ENCODE measurements around the gene USP3. TPM values are rescaled to one million over a fixed set of nuclear protein-coding genes. Genes with fewer than 3 reads are reported as not detected.
A peak's percentile ranks its signal among the peaks of the same experiment; 100 is the strongest.

USP3 gene
- total and polyA plus RNA-seq, 10 of the 15 experiments (the other 5 are each of a cell fraction or from before 2014, with no cell fraction given), result 23.8 to 64.5 (median 50.3) TPM

DNA sequence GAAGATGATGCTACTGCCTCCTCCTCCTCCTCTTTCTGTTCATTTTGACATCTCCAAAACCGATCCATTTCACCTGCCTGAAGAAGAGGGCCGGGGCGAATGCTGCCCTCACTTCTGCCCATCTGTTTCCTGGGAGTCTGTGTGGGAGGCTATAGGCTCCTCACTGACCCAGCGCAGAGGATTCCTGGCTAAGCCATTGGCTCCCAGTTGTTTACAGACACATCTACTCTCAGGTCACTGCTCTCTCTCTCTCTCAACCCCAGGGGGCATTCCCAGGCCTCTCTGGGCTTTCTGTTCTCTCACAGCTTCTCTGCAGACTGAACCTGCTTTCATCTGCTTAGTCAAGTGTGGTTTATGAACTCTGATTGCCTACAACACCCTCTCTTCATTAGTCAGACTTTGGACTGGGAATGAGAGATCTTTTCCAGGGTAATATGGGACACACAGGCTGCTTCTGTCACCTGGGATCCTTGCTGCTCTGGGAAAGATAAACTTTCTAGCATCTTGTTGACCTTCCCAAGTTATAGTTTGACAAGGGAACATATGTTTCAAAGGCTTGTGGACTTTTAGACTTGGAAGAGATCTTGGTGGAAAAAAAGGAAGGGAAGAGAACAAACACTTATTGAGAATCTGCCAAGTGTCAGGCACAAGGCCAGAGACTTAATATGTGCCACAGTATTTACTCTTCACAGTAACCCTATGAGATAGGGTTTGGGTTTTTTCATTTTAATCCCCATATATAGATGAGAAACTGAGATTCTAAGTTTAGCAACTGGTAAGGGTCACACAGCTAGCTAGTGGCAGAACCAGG lies 30.2 kb upstream of the USP3 start (continued):
- TF ChIP-seq NFYB (IDR thresholded peaks at IDR 0.05; ENCODE audit: insufficient read depth, low read depth, low read length) (no peak), MEF2B (IDR thresholded peaks at IDR 0.05; ENCODE audit: partially characterized antibody, poor library complexity, severe bottlenecking) (peak; percentile 100), TCF12 (IDR thresholded peaks at IDR 0.05; ENCODE audit: low read depth, low read length) (peak; percentile 95), RELA (IDR thresholded peaks at IDR 0.05; ENCODE audit: borderline replicate concordance, partially characterized antibody) (no peak), YBX1 (IDR thresholded peaks at IDR 0.05) (peak; percentile 94), PAX5 (IDR thresholded peaks at IDR 0.05; ENCODE audit: borderline replicate concordance, low read depth, low read length) (peak; percentile 85), IKZF1 (conservative IDR thresholded peaks at IDR 0.05) (peak; percentile 92), POLR2AphosphoS2 (IDR thresholded peaks at IDR 0.05; ENCODE audit: low read depth, low read length) (no peak; the same call in 1 of the 2 replicates)
- TF ChIP-seq, protein P1, sequence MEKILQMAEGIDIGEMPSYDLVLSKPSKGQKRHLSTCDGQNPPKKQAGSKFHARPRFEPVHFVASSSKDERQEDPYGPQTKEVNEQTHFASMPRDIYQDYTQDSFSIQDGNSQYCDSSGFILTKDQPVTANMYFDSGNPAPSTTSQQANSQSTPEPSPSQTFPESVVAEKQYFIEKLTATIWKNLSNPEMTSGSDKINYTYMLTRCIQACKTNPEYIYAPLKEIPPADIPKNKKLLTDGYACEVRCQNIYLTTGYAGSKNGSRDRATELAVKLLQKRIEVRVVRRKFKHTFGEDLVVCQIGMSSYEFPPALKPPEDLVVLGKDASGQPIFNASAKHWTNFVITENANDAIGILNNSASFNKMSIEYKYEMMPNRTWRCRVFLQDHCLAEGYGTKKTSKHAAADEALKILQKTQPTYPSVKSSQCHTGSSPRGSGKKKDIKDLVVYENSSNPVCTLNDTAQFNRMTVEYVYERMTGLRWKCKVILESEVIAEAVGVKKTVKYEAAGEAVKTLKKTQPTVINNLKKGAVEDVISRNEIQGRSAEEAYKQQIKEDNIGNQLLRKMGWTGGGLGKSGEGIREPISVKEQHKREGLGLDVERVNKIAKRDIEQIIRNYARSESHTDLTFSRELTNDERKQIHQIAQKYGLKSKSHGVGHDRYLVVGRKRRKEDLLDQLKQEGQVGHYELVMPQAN (conservative IDR thresholded peaks at IDR 0.05), result no peak
- TF ChIP-seq, protein P2, sequence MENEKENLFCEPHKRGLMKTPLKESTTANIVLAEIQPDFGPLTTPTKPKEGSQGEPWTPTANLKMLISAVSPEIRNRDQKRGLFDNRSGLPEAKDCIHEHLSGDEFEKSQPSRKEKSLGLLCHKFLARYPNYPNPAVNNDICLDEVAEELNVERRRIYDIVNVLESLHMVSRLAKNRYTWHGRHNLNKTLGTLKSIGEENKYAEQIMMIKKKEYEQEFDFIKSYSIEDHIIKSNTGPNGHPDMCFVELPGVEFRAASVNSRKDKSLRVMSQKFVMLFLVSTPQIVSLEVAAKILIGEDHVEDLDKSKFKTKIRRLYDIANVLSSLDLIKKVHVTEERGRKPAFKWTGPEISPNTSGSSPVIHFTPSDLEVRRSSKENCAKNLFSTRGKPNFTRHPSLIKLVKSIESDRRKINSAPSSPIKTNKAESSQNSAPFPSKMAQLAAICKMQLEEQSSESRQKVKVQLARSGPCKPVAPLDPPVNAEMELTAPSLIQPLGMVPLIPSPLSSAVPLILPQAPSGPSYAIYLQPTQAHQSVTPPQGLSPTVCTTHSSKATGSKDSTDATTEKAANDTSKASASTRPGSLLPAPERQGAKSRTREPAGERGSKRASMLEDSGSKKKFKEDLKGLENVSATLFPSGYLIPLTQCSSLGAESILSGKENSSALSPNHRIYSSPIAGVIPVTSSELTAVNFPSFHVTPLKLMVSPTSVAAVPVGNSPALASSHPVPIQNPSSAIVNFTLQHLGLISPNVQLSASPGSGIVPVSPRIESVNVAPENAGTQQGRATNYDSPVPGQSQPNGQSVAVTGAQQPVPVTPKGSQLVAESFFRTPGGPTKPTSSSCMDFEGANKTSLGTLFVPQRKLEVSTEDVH (IDR thresholded peaks at IDR 0.05; ENCODE audit: low read depth, partially characterized antibody), result no peak
- TF ChIP-seq, protein P3, sequence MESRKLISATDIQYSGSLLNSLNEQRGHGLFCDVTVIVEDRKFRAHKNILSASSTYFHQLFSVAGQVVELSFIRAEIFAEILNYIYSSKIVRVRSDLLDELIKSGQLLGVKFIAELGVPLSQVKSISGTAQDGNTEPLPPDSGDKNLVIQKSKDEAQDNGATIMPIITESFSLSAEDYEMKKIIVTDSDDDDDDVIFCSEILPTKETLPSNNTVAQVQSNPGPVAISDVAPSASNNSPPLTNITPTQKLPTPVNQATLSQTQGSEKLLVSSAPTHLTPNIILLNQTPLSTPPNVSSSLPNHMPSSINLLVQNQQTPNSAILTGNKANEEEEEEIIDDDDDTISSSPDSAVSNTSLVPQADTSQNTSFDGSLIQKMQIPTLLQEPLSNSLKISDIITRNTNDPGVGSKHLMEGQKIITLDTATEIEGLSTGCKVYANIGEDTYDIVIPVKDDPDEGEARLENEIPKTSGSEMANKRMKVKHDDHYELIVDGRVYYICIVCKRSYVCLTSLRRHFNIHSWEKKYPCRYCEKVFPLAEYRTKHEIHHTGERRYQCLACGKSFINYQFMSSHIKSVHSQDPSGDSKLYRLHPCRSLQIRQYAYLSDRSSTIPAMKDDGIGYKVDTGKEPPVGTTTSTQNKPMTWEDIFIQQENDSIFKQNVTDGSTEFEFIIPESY (IDR thresholded peaks at IDR 0.05), result no peak
- TF ChIP-seq, protein P4, sequence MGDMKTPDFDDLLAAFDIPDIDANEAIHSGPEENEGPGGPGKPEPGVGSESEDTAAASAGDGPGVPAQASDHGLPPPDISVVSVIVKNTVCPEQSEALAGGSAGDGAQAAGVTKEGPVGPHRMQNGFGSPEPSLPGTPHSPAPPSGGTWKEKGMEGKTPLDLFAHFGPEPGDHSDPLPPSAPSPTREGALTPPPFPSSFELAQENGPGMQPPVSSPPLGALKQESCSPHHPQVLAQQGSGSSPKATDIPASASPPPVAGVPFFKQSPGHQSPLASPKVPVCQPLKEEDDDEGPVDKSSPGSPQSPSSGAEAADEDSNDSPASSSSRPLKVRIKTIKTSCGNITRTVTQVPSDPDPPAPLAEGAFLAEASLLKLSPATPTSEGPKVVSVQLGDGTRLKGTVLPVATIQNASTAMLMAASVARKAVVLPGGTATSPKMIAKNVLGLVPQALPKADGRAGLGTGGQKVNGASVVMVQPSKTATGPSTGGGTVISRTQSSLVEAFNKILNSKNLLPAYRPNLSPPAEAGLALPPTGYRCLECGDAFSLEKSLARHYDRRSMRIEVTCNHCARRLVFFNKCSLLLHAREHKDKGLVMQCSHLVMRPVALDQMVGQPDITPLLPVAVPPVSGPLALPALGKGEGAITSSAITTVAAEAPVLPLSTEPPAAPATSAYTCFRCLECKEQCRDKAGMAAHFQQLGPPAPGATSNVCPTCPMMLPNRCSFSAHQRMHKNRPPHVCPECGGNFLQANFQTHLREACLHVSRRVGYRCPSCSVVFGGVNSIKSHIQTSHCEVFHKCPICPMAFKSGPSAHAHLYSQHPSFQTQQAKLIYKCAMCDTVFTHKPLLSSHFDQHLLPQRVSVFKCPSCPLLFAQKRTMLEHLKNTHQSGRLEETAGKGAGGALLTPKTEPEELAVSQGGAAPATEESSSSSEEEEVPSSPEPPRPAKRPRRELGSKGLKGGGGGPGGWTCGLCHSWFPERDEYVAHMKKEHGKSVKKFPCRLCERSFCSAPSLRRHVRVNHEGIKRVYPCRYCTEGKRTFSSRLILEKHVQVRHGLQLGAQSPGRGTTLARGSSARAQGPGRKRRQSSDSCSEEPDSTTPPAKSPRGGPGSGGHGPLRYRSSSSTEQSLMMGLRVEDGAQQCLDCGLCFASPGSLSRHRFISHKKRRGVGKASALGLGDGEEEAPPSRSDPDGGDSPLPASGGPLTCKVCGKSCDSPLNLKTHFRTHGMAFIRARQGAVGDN (IDR thresholded peaks at IDR 0.05), result peak; percentile 87
- TF ChIP-seq, protein P5, sequence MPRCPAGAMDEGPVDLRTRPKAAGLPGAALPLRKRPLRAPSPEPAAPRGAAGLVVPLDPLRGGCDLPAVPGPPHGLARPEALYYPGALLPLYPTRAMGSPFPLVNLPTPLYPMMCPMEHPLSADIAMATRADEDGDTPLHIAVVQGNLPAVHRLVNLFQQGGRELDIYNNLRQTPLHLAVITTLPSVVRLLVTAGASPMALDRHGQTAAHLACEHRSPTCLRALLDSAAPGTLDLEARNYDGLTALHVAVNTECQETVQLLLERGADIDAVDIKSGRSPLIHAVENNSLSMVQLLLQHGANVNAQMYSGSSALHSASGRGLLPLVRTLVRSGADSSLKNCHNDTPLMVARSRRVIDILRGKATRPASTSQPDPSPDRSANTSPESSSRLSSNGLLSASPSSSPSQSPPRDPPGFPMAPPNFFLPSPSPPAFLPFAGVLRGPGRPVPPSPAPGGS (IDR thresholded peaks at IDR 0.05; ENCODE audit: borderline replicate concordance, insufficient read depth, low read depth, low read length, poor library complexity, severe bottlenecking), result peak; percentile 98
- TF ChIP-seq, protein P6, sequence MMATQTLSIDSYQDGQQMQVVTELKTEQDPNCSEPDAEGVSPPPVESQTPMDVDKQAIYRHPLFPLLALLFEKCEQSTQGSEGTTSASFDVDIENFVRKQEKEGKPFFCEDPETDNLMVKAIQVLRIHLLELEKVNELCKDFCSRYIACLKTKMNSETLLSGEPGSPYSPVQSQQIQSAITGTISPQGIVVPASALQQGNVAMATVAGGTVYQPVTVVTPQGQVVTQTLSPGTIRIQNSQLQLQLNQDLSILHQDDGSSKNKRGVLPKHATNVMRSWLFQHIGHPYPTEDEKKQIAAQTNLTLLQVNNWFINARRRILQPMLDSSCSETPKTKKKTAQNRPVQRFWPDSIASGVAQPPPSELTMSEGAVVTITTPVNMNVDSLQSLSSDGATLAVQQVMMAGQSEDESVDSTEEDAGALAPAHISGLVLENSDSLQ (IDR thresholded peaks at IDR 0.05), result peak; percentile 77
